ENCODE data around the gene IGSF9. TPM values are rescaled to one million over a fixed set of nuclear protein-coding genes. Genes with fewer than 3 reads are reported as not detected.

Gene IGSF9
- total RNA-seq, 2 donors from 2014 or later = 7.5 to 9.2 TPM

DNA sequence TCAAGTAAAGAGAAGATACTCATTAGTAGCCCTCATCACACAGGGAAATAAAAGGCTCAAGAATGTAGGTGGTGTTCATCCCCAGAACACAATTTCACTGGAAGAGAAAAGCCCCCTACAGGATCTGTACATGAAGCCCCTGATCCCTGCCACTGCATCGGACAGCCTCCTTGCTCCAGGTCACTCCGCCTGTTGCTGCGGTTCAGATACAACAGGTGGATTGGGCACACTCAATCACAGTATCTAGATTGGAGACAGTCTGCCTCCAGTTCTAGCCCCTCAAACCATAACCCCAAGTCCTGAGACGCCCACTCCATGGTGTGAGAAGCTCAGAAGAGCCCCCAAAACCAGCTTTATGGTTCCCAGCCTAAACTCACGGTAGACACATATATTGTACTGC is 7.5 kb upstream of the IGSF9 start:
- Mint-ChIP-seq H3K27me3 (ENCODE audit: insufficient read depth) (peaks cover 36% of the 10 kb centered on the region), H3K27ac (no peak overlapping the region), H3K36me3 (ENCODE audit: low read depth) (no peaks in the 10 kb centered on the region), H3K9me3 (no peaks in the 10 kb centered on the region), H3K4me1 (peaks cover 1% of the 10 kb centered on the region), H3K4me3 (no peak overlapping the region)
- Histone ChIP-seq H3K9me3 (ENCODE audit: control insufficient read depth, low read length) (no peaks in the 10 kb centered on the region), H3K4me1 (ENCODE audit: control insufficient read depth, insufficient read depth, low read length) (peaks cover 2% of the 10 kb centered on the region), H3K4me3 (ENCODE audit: low read length) (no peak overlapping the region), H3K9ac (ENCODE audit: extremely low read depth, low read length, poor library complexity, severe bottlenecking) (no peak overlapping the region), H3K36me3 (ENCODE audit: control insufficient read depth, insufficient read depth, low read length) (no peaks in the 10 kb centered on the region), H3K27me3 (ENCODE audit: control insufficient read depth, insufficient read depth, low read length, poor library complexity, severe bottlenecking) (peaks cover 24% of the 10 kb centered on the region), H3K27ac (ENCODE audit: low read depth, low read length) (no peak overlapping the region)
- no peak for DNase-seq
- 90 to 97% methylated on average over 5 of the region's 5 CpGs for WGBS, 2 experiments (ENCODE audit: insufficient coverage in 1 of 2, insufficient read length in 1 of 2)
- TF ChIP-seq, protein P1, sequence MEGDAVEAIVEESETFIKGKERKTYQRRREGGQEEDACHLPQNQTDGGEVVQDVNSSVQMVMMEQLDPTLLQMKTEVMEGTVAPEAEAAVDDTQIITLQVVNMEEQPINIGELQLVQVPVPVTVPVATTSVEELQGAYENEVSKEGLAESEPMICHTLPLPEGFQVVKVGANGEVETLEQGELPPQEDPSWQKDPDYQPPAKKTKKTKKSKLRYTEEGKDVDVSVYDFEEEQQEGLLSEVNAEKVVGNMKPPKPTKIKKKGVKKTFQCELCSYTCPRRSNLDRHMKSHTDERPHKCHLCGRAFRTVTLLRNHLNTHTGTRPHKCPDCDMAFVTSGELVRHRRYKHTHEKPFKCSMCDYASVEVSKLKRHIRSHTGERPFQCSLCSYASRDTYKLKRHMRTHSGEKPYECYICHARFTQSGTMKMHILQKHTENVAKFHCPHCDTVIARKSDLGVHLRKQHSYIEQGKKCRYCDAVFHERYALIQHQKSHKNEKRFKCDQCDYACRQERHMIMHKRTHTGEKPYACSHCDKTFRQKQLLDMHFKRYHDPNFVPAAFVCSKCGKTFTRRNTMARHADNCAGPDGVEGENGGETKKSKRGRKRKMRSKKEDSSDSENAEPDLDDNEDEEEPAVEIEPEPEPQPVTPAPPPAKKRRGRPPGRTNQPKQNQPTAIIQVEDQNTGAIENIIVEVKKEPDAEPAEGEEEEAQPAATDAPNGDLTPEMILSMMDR (conservative IDR thresholded peaks at IDR 0.05) = no peak

DNA sequence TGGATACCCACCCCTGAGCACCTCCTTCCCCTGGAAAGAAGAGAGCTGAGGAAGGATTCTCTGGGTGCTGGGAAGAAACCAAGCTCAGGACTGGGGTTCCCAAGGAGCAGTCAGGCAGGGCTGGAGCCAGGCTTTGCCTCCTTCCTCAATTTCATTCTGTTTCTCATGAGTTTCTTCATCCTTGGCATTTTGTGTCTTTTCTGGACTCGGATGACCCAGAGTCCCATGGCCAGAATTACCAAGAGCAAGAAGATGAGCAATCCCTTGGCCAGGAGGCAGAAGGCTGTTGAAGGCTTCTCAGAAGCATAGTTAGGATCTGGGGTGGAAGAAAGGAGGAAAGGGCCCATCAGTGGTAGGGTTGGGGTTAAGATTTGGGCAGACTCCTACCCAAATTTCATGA is 6.1 kb upstream of the IGSF9 start:
- Histone ChIP-seq H3K4me3 (ENCODE audit: low read length) (no peak overlapping the region), H3K9ac (ENCODE audit: extremely low read depth, low read length, poor library complexity, severe bottlenecking) (no peak overlapping the region), H3K36me3 (ENCODE audit: control insufficient read depth, insufficient read depth, low read length) (no peaks in the 10 kb centered on the region), H3K9me3 (ENCODE audit: control insufficient read depth, low read length) (no peaks in the 10 kb centered on the region), H3K4me1 (ENCODE audit: control insufficient read depth, insufficient read depth, low read length) (no peaks in the 10 kb centered on the region), H3K27me3 (ENCODE audit: control insufficient read depth, insufficient read depth, low read length, poor library complexity, severe bottlenecking) (peaks cover 27% of the 10 kb centered on the region), H3K27ac (ENCODE audit: low read depth, low read length) (no peak overlapping the region)
- Mint-ChIP-seq H3K27ac (no peak overlapping the region), H3K9me3 (no peaks in the 10 kb centered on the region), H3K4me3 (no peak overlapping the region), H3K4me1 (peaks cover 1% of the 10 kb centered on the region), H3K36me3 (ENCODE audit: low read depth) (no peaks in the 10 kb centered on the region), H3K27me3 (ENCODE audit: insufficient read depth) (peaks cover 43% of the 10 kb centered on the region)
- TF ChIP-seq, protein P1 (conservative IDR thresholded peaks at IDR 0.05) = no peak
- peak; percentile 27 for DNase-seq
- 80 to 88% methylated on average over 1 of the region's 1 CpG for WGBS, 2 experiments (ENCODE audit: insufficient coverage in 1 of 2, insufficient read length in 1 of 2)

DNA sequence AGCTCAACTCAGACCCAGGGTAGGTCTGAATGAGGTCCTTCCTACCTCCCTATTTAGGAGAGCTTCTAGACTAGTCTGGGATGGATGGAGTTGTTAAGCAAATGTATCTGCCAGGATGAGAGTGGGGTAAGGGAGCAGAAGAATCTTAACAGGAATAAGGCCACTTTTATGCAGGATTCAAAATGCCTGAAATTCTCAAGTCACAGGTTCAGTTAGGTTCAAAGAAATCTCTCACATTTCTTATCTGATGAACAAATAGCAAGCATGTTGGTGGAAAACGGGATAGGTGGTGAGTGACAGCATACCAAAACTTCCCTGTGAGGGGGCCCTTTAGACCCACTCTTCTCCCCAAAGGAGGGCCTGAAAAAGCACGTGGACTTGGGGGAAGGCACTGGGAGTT is 5.6 kb upstream of the IGSF9 start:
- Histone ChIP-seq H3K27me3 (ENCODE audit: control insufficient read depth, insufficient read depth, low read length, poor library complexity, severe bottlenecking) (peaks cover 32% of the 10 kb centered on the region), H3K36me3 (ENCODE audit: control insufficient read depth, insufficient read depth, low read length) (no peaks in the 10 kb centered on the region), H3K4me1 (ENCODE audit: control insufficient read depth, insufficient read depth, low read length) (peaks cover 2% of the 10 kb centered on the region), H3K9me3 (ENCODE audit: control insufficient read depth, low read length) (no peaks in the 10 kb centered on the region), H3K27ac (ENCODE audit: low read depth, low read length) (no peak overlapping the region), H3K4me3 (ENCODE audit: low read length) (no peak overlapping the region), H3K9ac (ENCODE audit: extremely low read depth, low read length, poor library complexity, severe bottlenecking) (no peak overlapping the region)
- H3K9me3 Mint-ChIP-seq = no peaks in the 10 kb centered on the region
- H3K36me3 Mint-ChIP-seq (ENCODE audit: low read depth) = no peaks in the 10 kb centered on the region
- peaks cover 4% of the 10 kb centered on the region for H3K4me1 Mint-ChIP-seq
- peaks cover 47% of the 10 kb centered on the region for H3K27me3 Mint-ChIP-seq (ENCODE audit: insufficient read depth)
- TF ChIP-seq, protein P1 (conservative IDR thresholded peaks at IDR 0.05) = no peak
- no peak overlapping the region for H3K4me3 Mint-ChIP-seq
- no peak overlapping the region for H3K27ac Mint-ChIP-seq
- DNase-seq = no peak
- WGBS, 2 experiments (ENCODE audit: insufficient coverage in 1 of 2, insufficient read length in 1 of 2) = 50 to 81% methylated on average over 1 to 2 of the region's 2 CpGs
